IPS-20b (cell line): Measurements from ENCODE around the gene SLC4A2.

Source experiments
- H3K27ac ChIP-seq: one replicate; pipeline ENCODE4 v1.5.1; 2013; ENCODE audit warnings: low read length
- H3K27me3 ChIP-seq: 2 replicates; pipeline ENCODE4 v1.6.1; 2013; ENCODE audit warnings: mild to moderate bottlenecking, low read length, inconsistent platforms; ENCODE audit not compliant: insufficient read depth
- H3K36me3 ChIP-seq: 2 replicates; pipeline ENCODE4 v1.6.1; 2013; ENCODE audit warnings: low read depth, mild to moderate bottlenecking, inconsistent platforms, low read length, moderate library complexity; ENCODE audit not compliant: insufficient read depth
- H3K4me1 ChIP-seq: 2 replicates; pipeline ENCODE4 v1.6.1; 2013; ENCODE audit warnings: mild to moderate bottlenecking, control low read depth, inconsistent platforms, low read length, moderate library complexity; ENCODE audit not compliant: insufficient read depth
- H3K4me3 ChIP-seq: 2 replicates; pipeline ENCODE4 v1.5.1; 2013; ENCODE audit warnings: mild to moderate bottlenecking, low read length, inconsistent platforms
- H3K9ac ChIP-seq: 2 replicates; pipeline ENCODE4 v1.6.1; 2013; ENCODE audit warnings: low read depth, mild to moderate bottlenecking, inconsistent platforms, low read length, moderate library complexity
- H3K9me3 ChIP-seq: 2 replicates; pipeline ENCODE4 v1.6.1; 2013; ENCODE audit warnings: mild to moderate bottlenecking, low read depth, low read length, inconsistent platforms; ENCODE audit not compliant: insufficient read depth

SLC4A2 gene

GRCh38 chr7:151087245-151088018 lies 28.0 kb downstream of the SLC4A2 start:
- Histone ChIP-seq H3K27me3 (peaks cover 52% of the 10 kb centered on the region), H3K9me3 (no peaks in the 10 kb centered on the region), H3K4me3 (peak overlapping the region; percentile 84), H3K36me3 (peaks cover 10% of the 10 kb centered on the region; the same call in 1 of the 2 replicates), H3K4me1 (peaks cover 26% of the 10 kb centered on the region), H3K27ac (peak overlapping the region; percentile 60), H3K9ac (peak overlapping the region; percentile 81)

GRCh38 chr7:151088019-151088855 lies 28.8 kb downstream of the SLC4A2 start:
- H3K4me1 ChIP-seq = peaks cover 26% of the 10 kb centered on the region
- H3K27me3 ChIP-seq = peaks cover 52% of the 10 kb centered on the region
- H3K27ac ChIP-seq = no peak overlapping the region
- H3K9ac ChIP-seq = peak overlapping the region; percentile 81; the same call in 1 of the 2 replicates
- H3K4me3 ChIP-seq = peak overlapping the region; percentile 84
- H3K9me3 ChIP-seq = no peaks in the 10 kb centered on the region
- peaks cover 13% of the 10 kb centered on the region; the same call in 1 of the 2 replicates for H3K36me3 ChIP-seq

- H3K36me3 ChIP-seq = peaks cover 13% of the 10 kb centered on the region; the same call in 1 of the 2 replicates
- H3K27me3 ChIP-seq = peaks cover 46% of the 10 kb centered on the region
- H3K4me3 ChIP-seq = peak overlapping the region; percentile 84
Measured at GRCh38 chr7:151088856-151089699, 29.7 kb downstream of the SLC4A2 start.

GRCh38 chr7:151089893-151090730 lies 30.7 kb downstream of the SLC4A2 start:
- no peak overlapping the region for H3K27ac ChIP-seq
- H3K27me3 ChIP-seq = peaks cover 36% of the 10 kb centered on the region
- H3K4me3 ChIP-seq = peak overlapping the region; percentile 84; the same call in 1 of the 2 replicates
- H3K9me3 ChIP-seq = no peaks in the 10 kb centered on the region
- H3K36me3 ChIP-seq = peaks cover 13% of the 10 kb centered on the region; the same call in 1 of the 2 replicates
- no peak overlapping the region; the same call in 1 of the 2 replicates for H3K9ac ChIP-seq
- peaks cover 23% of the 10 kb centered on the region for H3K4me1 ChIP-seq

More at GRCh38 chr7:151088856-151089699, 29.7 kb downstream of the SLC4A2 start:
- Histone ChIP-seq H3K9ac (peak overlapping the region; percentile 81; the same call in 1 of the 2 replicates), H3K4me1 (peaks cover 26% of the 10 kb centered on the region), H3K9me3 (no peaks in the 10 kb centered on the region), H3K27ac (no peak overlapping the region)

DNA sequence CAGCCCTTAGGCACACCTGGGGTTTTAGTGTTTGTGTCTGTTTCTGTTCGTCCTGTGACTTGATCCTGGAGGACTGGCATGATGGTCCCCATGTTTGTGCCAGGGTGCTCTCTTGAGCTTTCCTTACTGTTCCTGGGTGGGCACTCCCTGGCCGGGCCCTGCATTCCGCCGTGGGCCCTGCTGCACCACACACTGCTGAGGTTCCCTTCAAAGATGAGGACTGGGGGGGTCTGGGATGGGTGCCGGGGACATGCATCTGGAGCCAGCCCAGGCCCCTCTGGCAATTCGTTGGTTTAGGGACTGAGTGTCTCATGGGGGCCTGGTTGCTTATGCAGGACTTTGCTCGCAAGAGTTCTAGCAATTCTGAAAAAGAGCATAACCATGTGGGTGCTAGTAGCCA lies 31.6 kb downstream of the SLC4A2 start:
- H3K4me1 ChIP-seq = peaks cover 19% of the 10 kb centered on the region

GRCh38 chr7:151091431-151091830 lies 32.0 kb downstream of the SLC4A2 start:
- no peak overlapping the region for H3K27ac ChIP-seq
- H3K4me1 ChIP-seq = peaks cover 19% of the 10 kb centered on the region

More for the DNA sequence above, 31.6 kb downstream of the SLC4A2 start:
- no peaks in the 10 kb centered on the region for H3K9me3 ChIP-seq
- H3K27me3 ChIP-seq = peaks cover 32% of the 10 kb centered on the region
- H3K4me3 ChIP-seq = no peak overlapping the region
- no peak overlapping the region for H3K9ac ChIP-seq
- no peak overlapping the region for H3K27ac ChIP-seq
- peaks cover 15% of the 10 kb centered on the region; the same call in 1 of the 2 replicates for H3K36me3 ChIP-seq

GRCh38 chr7:151091988-151092387 lies 32.6 kb downstream of the SLC4A2 start:
- peaks cover 30% of the 10 kb centered on the region for H3K27me3 ChIP-seq
- H3K36me3 ChIP-seq = peaks cover 17% of the 10 kb centered on the region; the same call in 1 of the 2 replicates
- no peak overlapping the region for H3K27ac ChIP-seq
- H3K9me3 ChIP-seq = no peaks in the 10 kb centered on the region
- H3K4me1 ChIP-seq = peaks cover 19% of the 10 kb centered on the region
- no peak overlapping the region for H3K9ac ChIP-seq
- no peak overlapping the region for H3K4me3 ChIP-seq

More at GRCh38 chr7:151091431-151091830, 32.0 kb downstream of the SLC4A2 start:
- Histone ChIP-seq H3K9me3 (no peaks in the 10 kb centered on the region), H3K36me3 (peaks cover 17% of the 10 kb centered on the region; the same call in 1 of the 2 replicates), H3K27me3 (peaks cover 32% of the 10 kb centered on the region), H3K4me3 (no peak overlapping the region), H3K9ac (no peak overlapping the region)

GRCh38 chr7:151093748-151094147 lies 34.4 kb downstream of the SLC4A2 start:
- Histone ChIP-seq H3K27ac (no peak overlapping the region), H3K27me3 (peaks cover 12% of the 10 kb centered on the region), H3K4me3 (no peak overlapping the region), H3K9ac (no peak overlapping the region), H3K4me1 (peaks cover 10% of the 10 kb centered on the region), H3K9me3 (no peaks in the 10 kb centered on the region), H3K36me3 (peaks cover 17% of the 10 kb centered on the region; the same call in 1 of the 2 replicates)

DNA sequence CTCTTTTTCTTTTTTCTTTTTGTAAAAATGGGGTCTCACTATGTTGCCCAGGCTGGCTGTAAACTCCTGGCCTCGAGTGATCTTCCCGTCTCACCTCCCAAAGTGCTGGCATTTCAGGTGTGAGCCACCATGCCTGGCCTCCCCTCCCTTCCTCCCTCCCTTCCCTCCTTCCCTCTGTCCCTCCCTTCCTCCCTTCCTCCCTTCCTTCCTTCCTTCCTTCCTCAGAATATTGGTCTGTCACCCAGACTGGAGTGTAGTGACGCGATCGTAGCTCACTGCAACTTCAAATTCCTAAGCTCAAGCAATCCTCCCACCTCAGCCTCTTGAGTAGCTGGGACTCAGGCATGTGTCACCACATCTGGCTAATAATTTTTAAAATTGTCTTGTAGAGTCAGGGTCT lies 35.3 kb downstream of the SLC4A2 start:
- Histone ChIP-seq H3K27ac (no peak overlapping the region), H3K27me3 (peaks cover 3% of the 10 kb centered on the region; the same call in 1 of the 2 replicates), H3K4me3 (no peak overlapping the region), H3K36me3 (peaks cover 17% of the 10 kb centered on the region; the same call in 1 of the 2 replicates), H3K4me1 (peaks cover 2% of the 10 kb centered on the region), H3K9me3 (no peaks in the 10 kb centered on the region), H3K9ac (no peak overlapping the region)

DNA sequence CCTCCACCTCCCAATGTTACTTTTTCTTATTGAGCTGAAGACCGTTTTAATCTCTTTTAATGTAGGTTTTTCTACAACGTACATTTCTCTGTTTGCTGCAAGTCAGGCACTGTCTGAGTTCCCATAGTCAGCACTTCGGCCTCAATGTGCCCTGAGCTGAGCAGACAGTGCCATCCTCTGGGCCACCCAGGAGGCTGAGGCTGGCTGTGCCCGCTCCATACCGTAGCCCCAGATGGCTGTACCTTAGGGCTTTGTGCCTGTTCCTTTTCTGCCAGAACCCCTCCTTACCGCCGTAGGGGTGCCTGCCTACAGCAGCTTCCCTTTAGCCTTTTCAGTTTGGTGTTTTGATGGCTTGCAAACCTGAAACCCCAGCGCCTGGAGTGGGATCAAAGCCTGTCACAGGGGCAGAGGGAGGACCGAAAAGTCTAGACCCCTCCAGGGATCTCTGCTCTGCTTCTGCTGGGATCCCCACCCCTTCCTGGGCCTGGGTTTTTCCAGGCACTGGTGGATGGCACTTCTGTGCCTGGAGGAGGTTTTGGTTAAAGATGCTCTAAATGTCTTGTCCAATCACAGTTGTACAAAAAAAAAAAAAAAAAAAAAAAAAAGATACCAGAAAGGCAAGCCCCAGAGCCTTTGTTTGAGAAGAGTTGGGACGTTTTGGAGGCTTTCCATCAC lies 35.9 kb downstream of the SLC4A2 start:
- H3K9me3 ChIP-seq = no peaks in the 10 kb centered on the region
- no peak overlapping the region for H3K4me3 ChIP-seq
- no peaks in the 10 kb centered on the region for H3K4me1 ChIP-seq
- no peaks in the 10 kb centered on the region for H3K27me3 ChIP-seq
- H3K9ac ChIP-seq = no peak overlapping the region
- H3K27ac ChIP-seq = no peak overlapping the region
- peaks cover 17% of the 10 kb centered on the region; the same call in 1 of the 2 replicates for H3K36me3 ChIP-seq
